Common myeloid progenitor, CD34-positive (primary cell): ENCODE measurements around the gene GRK3.

ENCODE experiments used
- CTCF ChIA-PET: fragments of 350-600 bp; sonication (Branson Sonifier 250); formaldehyde crosslinking; loops from one replicate; lab custom pipeline; 2021; ENCODE audit warnings: antibody characterized with exemption; lab: Charles Lee
- POLR2A ChIA-PET: fragments of 350-600 bp; sonication (Branson Sonifier 250); formaldehyde crosslinking; loops from one replicate; lab custom pipeline; 2021; ENCODE audit warnings: antibody characterized with exemption; lab: Charles Lee
- DNase-seq, 3 donors: peaks; one replicate each; pipeline versions ENCODE4 v3.0.0 to v3.0.0-alpha.2; 2013
- H3K27ac ChIP-seq, 2 experiments: 1 replicate in 1 of 2; 2 replicates in 1 of 2; pipeline ENCODE4 v1.7.0; 2013; ENCODE audit warnings: inconsistent platforms in 2 of 2, low read length in 2 of 2, mild to moderate bottlenecking in 2 of 2, low read depth in 1 of 2, moderate library complexity in 1 of 2; ENCODE audit not compliant: severe bottlenecking in 2 of 2, insufficient read depth in 1 of 2, poor library complexity in 1 of 2
- H3K27me3 ChIP-seq, 5 experiments: replicated peaks in 2 of 5; 1 replicate in 3 of 5; 2 replicates in 2 of 5; pipeline versions ENCODE4 v1.6.1 to v1.7.0; 2013; ENCODE audit warnings: low read length in 4 of 5, mild to moderate bottlenecking in 2 of 5, moderate library complexity in 2 of 5, inconsistent platforms in 1 of 5; ENCODE audit not compliant: insufficient read depth in 5 of 5, control insufficient read depth in 4 of 5
- H3K36me3 ChIP-seq, 4 experiments: 1 replicate in 2 of 4; 2 replicates in 2 of 4; pipeline versions ENCODE4 v1.6.1 to v1.7.0; 2013; ENCODE audit warnings: low read length in 3 of 4, control low read depth in 1 of 4, mild to moderate bottlenecking in 1 of 4; ENCODE audit not compliant: control insufficient read depth in 4 of 4, insufficient read depth in 4 of 4
- H3K4me1 ChIP-seq, 4 experiments: 1 replicate in 3 of 4; 2 replicates in 1 of 4; pipeline versions ENCODE4 v1.6.1 to v1.7.1; 2013; ENCODE audit warnings: low read length in 3 of 4, mild to moderate bottlenecking in 3 of 4, control low read depth in 1 of 4, inconsistent platforms in 1 of 4, moderate library complexity in 1 of 4; ENCODE audit not compliant: control insufficient read depth in 4 of 4, insufficient read depth in 4 of 4; ENCODE audit errors: control extremely low read depth in 1 of 4
- H3K4me3 ChIP-seq, 7 experiments: 1 replicate in 4 of 7; 2 replicates in 3 of 7; pipeline versions ENCODE4 v1.5.1 to v1.7.0; 2013; ENCODE audit warnings: mild to moderate bottlenecking in 7 of 7, low read length in 6 of 7, moderate library complexity in 6 of 7, inconsistent platforms in 2 of 7, low read depth in 2 of 7, control low read depth in 1 of 7; ENCODE audit not compliant: insufficient read depth in 4 of 7, control insufficient read depth in 1 of 7; ENCODE audit errors: extremely low read depth in 1 of 7
- H3K9me3 ChIP-seq, 5 experiments: 1 replicate in 4 of 5; 2 replicates in 1 of 5; pipeline versions ENCODE4 v1.6.1 to v1.7.1; 2013; ENCODE audit warnings: low read length in 4 of 5, mild to moderate bottlenecking in 2 of 5, inconsistent platforms in 1 of 5, low read depth in 1 of 5, moderate library complexity in 1 of 5; ENCODE audit not compliant: control insufficient read depth in 4 of 5, insufficient read depth in 2 of 5; ENCODE audit errors: control extremely low read depth in 1 of 5
- WGBS: methylation state at CpG from one replicate; pipeline ENCODE4 v1.1.5; 2013; ENCODE audit not compliant: insufficient coverage; 5-methylcytosine and 5-hydroxymethylcytosine counted together

Gene GRK3

GRCh38 chr22:25540908-25541660 is 23.4 kb upstream of the GRK3 start:
- H3K36me3 ChIP-seq = no peaks in the 10 kb centered on the region
- H3K27me3 ChIP-seq = no peaks in the 10 kb centered on the region
- H3K4me1 ChIP-seq = peaks cover 3 to 20% (median 7%) of the 10 kb centered on the region in 4 experiments
- no peak for DNase-seq
- no peak overlapping the region for H3K27ac ChIP-seq
- H3K9me3 ChIP-seq = no peaks in the 10 kb centered on the region
- CTCF ChIA-PET = interaction anchor here (1.4 to 2.1 kb wide), 2 partner anchors 13 to 161 kb away, joined by 5 to 8 read pairs; no protein-coding TSS in a partner anchor
- WGBS = 100% methylated on average over 3 of the region's 4 CpGs
- POLR2A ChIA-PET = no interaction called here
- no peak overlapping the region for H3K4me3 ChIP-seq

- POLR2A ChIA-PET = no interaction called here
- Histone ChIP-seq H3K4me3 (no peak overlapping the region), H3K36me3 (no peaks in the 10 kb centered on the region), H3K27ac (no peak overlapping the region), H3K9me3 (no peaks in the 10 kb centered on the region), H3K4me1 (peaks cover 6 to 31% (median 17%) of the 10 kb centered on the region in 4 experiments), H3K27me3 (no peaks in the 10 kb centered on the region)
- DNase-seq = no peak
- CTCF ChIA-PET = interaction anchor here (1.4 to 2.1 kb wide), 2 partner anchors 15 to 160 kb away, joined by 5 to 8 read pairs; no protein-coding TSS in a partner anchor
- WGBS = no CpG with 5 or more reads among the region's 1 CpG
Measured at GRCh38 chr22:25542191-25542590, 22.3 kb upstream of the GRK3 start.

GRCh38 chr22:25542720-25543402 is 21.6 kb upstream of the GRK3 start:
- 100% methylated on average over 3 of the region's 6 CpGs for WGBS
- H3K27ac ChIP-seq = no peak overlapping the region
- ChIA-PET CTCF (interaction anchor here (1.4 to 3.3 kb wide), 6 partner anchors 30 to 159 kb away, joined by 3 to 22 read pairs (median 8); no protein-coding TSS in a partner anchor), POLR2A (no interaction called here)
- peaks cover 6 to 37% (median 21%) of the 10 kb centered on the region in 4 experiments for H3K4me1 ChIP-seq
- no peaks in the 10 kb centered on the region for H3K9me3 ChIP-seq
- no peak overlapping the region for H3K4me3 ChIP-seq
- no peak for DNase-seq
- no peaks in the 10 kb centered on the region for H3K27me3 ChIP-seq
- no peaks in the 10 kb centered on the region for H3K36me3 ChIP-seq

GRCh38 chr22:25545146-25545545 is 19.3 kb upstream of the GRK3 start:
- no peak overlapping the region for H3K4me3 ChIP-seq
- WGBS = 100% methylated on average over 1 of the region's 3 CpGs
- CTCF ChIA-PET = interaction anchor here (3.3 kb wide), 1 partner anchor 152 kb away, joined by 22 read pairs; no protein-coding TSS in a partner anchor
- DNase-seq = no peak
- no peak overlapping the region for H3K27ac ChIP-seq
- POLR2A ChIA-PET = no interaction called here
- no peaks in the 10 kb centered on the region for H3K36me3 ChIP-seq
- no peaks in the 10 kb centered on the region for H3K9me3 ChIP-seq
- H3K27me3 ChIP-seq = no peaks in the 10 kb centered on the region
- H3K4me1 ChIP-seq = peaks cover 13 to 52% (median 31%) of the 10 kb centered on the region in 4 experiments

GRCh38 chr22:25545672-25546071 is 18.8 kb upstream of the GRK3 start:
- peak overlapping the region in 1 of 7 experiments; percentile 21 for H3K4me3 ChIP-seq
- no peak overlapping the region for H3K27ac ChIP-seq
- CTCF ChIA-PET = interaction anchor here (3.3 kb wide), 1 partner anchor 151 kb away, joined by 22 read pairs; no protein-coding TSS in a partner anchor
- DNase-seq = peak in 1 of 3 donors; percentile 13
- H3K27me3 ChIP-seq = no peaks in the 10 kb centered on the region
- H3K9me3 ChIP-seq = no peaks in the 10 kb centered on the region
- POLR2A ChIA-PET = interaction anchor here (0.7 kb wide), 1 partner anchor 57 kb away, joined by 3 read pairs; no protein-coding TSS in a partner anchor
- H3K4me1 ChIP-seq = peaks cover 13 to 52% (median 31%) of the 10 kb centered on the region in 4 experiments
- WGBS = 89% methylated on average over 8 of the region's 10 CpGs
- H3K36me3 ChIP-seq = no peaks in the 10 kb centered on the region

- CTCF ChIA-PET = interaction anchor here (3.3 kb wide), 1 partner anchor 151 kb away, joined by 22 read pairs; no protein-coding TSS in a partner anchor
- DNase-seq = peak in 1 of 3 donors; percentile 21
Measured at GRCh38 chr22:25546242-25546641, 18.2 kb upstream of the GRK3 start.

More at GRCh38 chr22:25546242-25546641, 18.2 kb upstream of the GRK3 start:
- POLR2A ChIA-PET = interaction anchor here (0.7 kb wide), 1 partner anchor 58 kb away, joined by 3 read pairs; no protein-coding TSS in a partner anchor
- peaks cover 15 to 57% (median 33%) of the 10 kb centered on the region in 4 experiments for H3K4me1 ChIP-seq
- no peak overlapping the region for H3K27ac ChIP-seq
- H3K27me3 ChIP-seq = no peaks in the 10 kb centered on the region
- H3K9me3 ChIP-seq = no peaks in the 10 kb centered on the region
- no peaks in the 10 kb centered on the region for H3K36me3 ChIP-seq
- H3K4me3 ChIP-seq = no peak overlapping the region
- no CpG with 5 or more reads among the region's 2 CpGs for WGBS
